HepG2 (cell line): ENCODE data around the gene ATRNL1. TPM values are rescaled to one million over a fixed set of nuclear protein-coding genes. Genes with fewer than 3 reads are reported as not detected.

Experiments
- ATAC-seq: fragments of 200-7000 bp; cut with Tn5 transposase; 3 replicates; pipeline ENCODE4 v1.9.1; 2020; ENCODE audit warnings: mild to moderate bottlenecking, moderate library complexity
- BruUV-seq: library from RNA; stranded (reverse); fragments of 400-500 nt; replicated peaks from 2 replicates; lab custom pipeline; 2021; lab: Mats Ljungman, UMichigan
- CTCF ChIA-PET: fragments of 300-600 bp; formaldehyde crosslinking; extraction: SDS; loops from one replicate; lab custom pipeline; 2021; ENCODE audit warnings: low total read pairs, inconsistent platforms, low intra/inter-chr PET ratio; lab: Yijun Ruan, JAX
- POLR2A ChIA-PET: fragments of 350-600 bp; sonication (Branson Sonifier 250); formaldehyde crosslinking; loops from one replicate; lab custom pipeline; 2020; ENCODE audit warnings: antibody characterized with exemption, inconsistent platforms; lab: Yijun Ruan, JAX
- DNase-seq: peaks from one replicate; pipeline ENCODE4 v3.0.0-alpha.2; 2015; ENCODE audit warnings: low spot score
- FAIRE-seq: peaks from 3 replicates; lab custom pipeline; 2011; peaks lifted over from hg19 to GRCh38; lab: Jason Lieb, UNC
- H2AFZ ChIP-seq: one replicate; pipeline ENCODE4 v1.6.1; 2011; ENCODE audit warnings: low read length, inconsistent platforms
- H3K27ac ChIP-seq: fragments of 300-600 bp; 3 replicates; pipeline ENCODE4 v1.8.0; 2011; ENCODE audit warnings: mixed run types, mild to moderate bottlenecking, mixed read lengths, low read length, inconsistent platforms; ENCODE audit not compliant: insufficient read depth; ENCODE audit errors: extremely low read length
- H3K27me3 ChIP-seq, 2 experiments: fragments of 200-600 bp in 1 of 2; 2 replicates in 1 of 2; 3 replicates in 1 of 2; pipeline versions ENCODE4 v1.6.0 to v1.8.0; 2011; ENCODE audit warnings: low read length in 2 of 2, mild to moderate bottlenecking in 2 of 2, moderate library complexity in 2 of 2, inconsistent platforms in 1 of 2; ENCODE audit not compliant: insufficient read depth in 2 of 2, control insufficient read depth in 1 of 2
- H3K36me3 ChIP-seq, 2 experiments: fragments of 200-600 bp in 1 of 2; replicated peaks in 1 of 2; 2 replicates in 1 of 2; 3 replicates in 1 of 2; pipeline versions ENCODE4 v1.5.1 to v1.8.0; 2011; ENCODE audit warnings: low read length in 2 of 2, inconsistent platforms in 1 of 2; ENCODE audit not compliant: insufficient read depth in 2 of 2, control insufficient read depth in 1 of 2
- H3K4me1 ChIP-seq: 2 replicates; pipeline ENCODE4 v1.5.1; 2012; ENCODE audit warnings: low read length, inconsistent platforms; ENCODE audit not compliant: insufficient read depth
- H3K4me2 ChIP-seq: 2 replicates; pipeline ENCODE4 v1.6.0; 2011; ENCODE audit warnings: low read depth, low read length, inconsistent platforms
- H3K4me3 ChIP-seq, 3 experiments: fragments of 200-600 bp in 1 of 3; sonication (generic), shearing (Covaris generic) in 1 of 3; replicated peaks in 1 of 3; 2 replicates each; pipeline ENCODE4 v1.5.1; 2011 to 2016; ENCODE audit warnings: low read length in 3 of 3, inconsistent platforms in 2 of 3, low read depth in 2 of 3, mild to moderate bottlenecking in 2 of 3, control low read depth in 1 of 3, mixed read lengths in 1 of 3; ENCODE audit not compliant: insufficient read depth in 1 of 3
- H3K79me2 ChIP-seq: one replicate; pipeline ENCODE4 v1.6.1; 2011; ENCODE audit warnings: low read length, inconsistent platforms; ENCODE audit not compliant: insufficient read depth
- H3K9ac ChIP-seq: 2 replicates; pipeline ENCODE4 v1.6.0; 2011; ENCODE audit warnings: mild to moderate bottlenecking, low read depth, low read length, inconsistent platforms; ENCODE audit not compliant: insufficient read depth
- H3K9me3 ChIP-seq: 2 replicates; pipeline ENCODE4 v1.5.1; 2012; ENCODE audit warnings: mild to moderate bottlenecking, low read length
- H4K20me1 ChIP-seq: 2 replicates; pipeline ENCODE4 v1.6.0; 2011; ENCODE audit warnings: inconsistent platforms, mild to moderate bottlenecking, low read length, moderate library complexity; ENCODE audit not compliant: insufficient read depth
- ELF1 ChIP-seq: sonication (generic); formaldehyde crosslinking; IDR thresholded peaks from 2 replicates; pipeline ENCODE4 v1.4.0; 2020; ENCODE audit warnings: missing genetic modification reagents
- KDM5A ChIP-seq: fragments of 200-600 bp; sonication (generic); IDR thresholded peaks from 2 replicates; pipeline ENCODE4 v1.7.0; 2018; ENCODE audit warnings: antibody characterized with exemption, mild to moderate bottlenecking, low read length, borderline replicate concordance
- MEIS2 ChIP-seq: sonication (generic); formaldehyde crosslinking; IDR thresholded peaks from 2 replicates; pipeline ENCODE4 v1.9.0; 2021; ENCODE audit warnings: mild to moderate bottlenecking, missing genetic modification reagents
- NFE2 ChIP-seq: sonication (generic); formaldehyde crosslinking; IDR thresholded peaks from 2 replicates; pipeline ENCODE4 v1.4.0; 2020; ENCODE audit warnings: missing genetic modification reagents
- NFYC ChIP-seq: IDR thresholded peaks from 2 replicates; pipeline ENCODE4 v1.6.1; 2016; ENCODE audit warnings: missing genetic modification reagents, missing compliant biosample characterization
- PCBP1 ChIP-seq: fragments of 200-400 bp; formaldehyde crosslinking; IDR thresholded peaks from 2 replicates; pipeline ENCODE4 v1.6.1; 2017; ENCODE audit warnings: mild to moderate bottlenecking, low read depth, low read length, borderline replicate concordance
- PITX1 ChIP-seq: sonication (generic); formaldehyde crosslinking; IDR thresholded peaks from 2 replicates; pipeline ENCODE4 v1.5.1; 2020; ENCODE audit warnings: mild to moderate bottlenecking, missing genetic modification reagents
- SSRP1 ChIP-seq: IDR thresholded peaks from 2 replicates; pipeline ENCODE4 v1.6.1; 2016; ENCODE audit warnings: control low read depth
- SYNCRIP ChIP-seq: fragments of 200-400 bp; formaldehyde crosslinking; IDR thresholded peaks from 2 replicates; pipeline ENCODE4 v1.6.1; 2018; ENCODE audit warnings: mild to moderate bottlenecking, low read depth, low read length; ENCODE audit not compliant: insufficient read depth
- TOE1 ChIP-seq: sonication (generic); formaldehyde crosslinking; IDR thresholded peaks from 2 replicates; pipeline ENCODE4 v1.4.0; 2020; ENCODE audit warnings: mild to moderate bottlenecking, missing genetic modification reagents
- YEATS4 ChIP-seq: sonication (generic); formaldehyde crosslinking; IDR thresholded peaks from 2 replicates; pipeline ENCODE4 v1.4.0; 2020; ENCODE audit warnings: missing genetic modification reagents, borderline replicate concordance
- ZFP90 ChIP-seq: sonication (generic); formaldehyde crosslinking; IDR thresholded peaks from 2 replicates; pipeline ENCODE4 v1.8.0; 2022; ENCODE audit warnings: missing genetic modification reagents, mild to moderate bottlenecking, inconsistent platforms, borderline replicate concordance
- ZNF282 ChIP-seq: fragments of 450-650 bp; IDR thresholded peaks from 2 replicates; pipeline ENCODE4 v1.6.1; 2018; ENCODE audit not compliant: partially characterized antibody
- ZNF431 ChIP-seq: sonication (generic); formaldehyde crosslinking; IDR thresholded peaks from 2 replicates; pipeline ENCODE4 v1.9.0; 2022; ENCODE audit warnings: missing genetic modification reagents, low read depth, mild to moderate bottlenecking, borderline replicate concordance
- ZNF644 ChIP-seq: IDR thresholded peaks from 2 replicates; pipeline ENCODE4 v1.6.1; 2016; ENCODE audit warnings: low read depth
- WGBS: methylation state at CpG from one replicate; pipeline ENCODE4 v1.1.6; 2017; ENCODE audit warnings: low lambda C conversion rate; 5-methylcytosine and 5-hydroxymethylcytosine counted together
- in situ Hi-C: cut with HindIII; loops from 2 replicates; pipeline ENCODE4 v1.10.0; 2017; ENCODE audit warnings: low pct_unique_long_range_greater_than_20kb; ENCODE audit not compliant: extremely low pct_ligation_motif_present
- intact Hi-C: fragments of 100-400 bp; cut with micrococcal nuclease; formaldehyde crosslinking; loops from one replicate; pipeline ENCODE4 v1.10.0; 2022; ENCODE audit not compliant: unreplicated experiment
- polyA plus RNA-seq, 8 experiments: library from polyadenylated mRNA; depleted of rRNA in 3 of 8; stranded (reverse) in 7 of 8; unstranded in 1 of 8; fragments of >200 nt; fragmentation: Illumina TruSeq in 4 of 8; extraction: Trizol in 4 of 8; gene quantifications; 2 replicates each; pipeline versions ENCODE4 v1.2.1 to v1.2.3, GENCODE V29; 2011 to 2016; ENCODE audit warnings: low read depth in 4 of 8, missing spikeins in 1 of 8, mixed read lengths in 1 of 8; ENCODE audit not compliant: insufficient read depth in 1 of 8
- total RNA-seq, 5 experiments: library from RNA; depleted of rRNA; stranded (reverse); fragments of >200 nt; fragmentation: Illumina TruSeq; extraction: Trizol; gene quantifications; 2 replicates each; pipeline ENCODE4 v1.2.3, GENCODE V29; 2016; ENCODE audit warnings: low read depth in 1 of 5
- TF ChIP-seq, protein P1 (sequence below): sonication (generic); formaldehyde crosslinking; IDR thresholded peaks from 2 replicates; pipeline ENCODE4 v1.9.0; 2021; ENCODE audit warnings: missing genetic modification reagents, borderline replicate concordance
- TF ChIP-seq, protein P2 (sequence below): sonication (generic); formaldehyde crosslinking; IDR thresholded peaks from 2 replicates; pipeline ENCODE4 v1.4.0; 2020; ENCODE audit warnings: missing genetic modification reagents, borderline replicate concordance
- TF ChIP-seq, protein P3 (sequence below): sonication (generic); formaldehyde crosslinking; IDR thresholded peaks from 2 replicates; pipeline ENCODE4 v1.5.0; 2020; ENCODE audit warnings: mild to moderate bottlenecking, missing genetic modification reagents, moderate library complexity
- TF ChIP-seq, protein P4 (sequence below): sonication (generic); formaldehyde crosslinking; IDR thresholded peaks from 2 replicates; pipeline ENCODE4 v1.5.0; 2020; ENCODE audit warnings: mild to moderate bottlenecking, missing genetic modification reagents

The ATRNL1 gene
- total and polyA plus RNA-seq, 2 of the 13 experiments (the other 11 are each of a cell fraction or from before 2014, with no cell fraction given) = 0.04 TPM; not detected in 1

DNA sequence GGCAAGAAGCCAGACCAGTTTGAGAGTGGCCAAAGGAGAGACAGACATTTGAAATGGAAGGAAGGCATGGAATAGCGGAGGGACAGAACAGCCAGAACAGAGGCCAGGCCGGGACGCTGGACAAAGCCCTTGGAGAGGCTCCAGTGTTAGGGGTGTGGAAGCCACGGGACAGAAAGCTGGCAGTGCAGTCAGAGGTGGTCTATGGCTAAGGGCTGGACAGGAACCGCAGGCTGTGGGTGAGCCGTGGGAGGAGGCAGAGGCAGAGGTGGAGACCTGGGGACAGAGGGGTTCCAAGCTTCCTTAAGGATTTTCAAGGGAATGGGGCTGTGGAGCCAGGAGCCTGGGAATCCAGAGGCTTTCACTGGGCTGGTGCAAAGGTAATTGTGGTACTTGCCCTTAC, 878.8 kb downstream of the ATRNL1 start:
- H3K79me2 ChIP-seq = no peaks in the 10 kb centered on the region
- 27% methylated on average over 6 of the region's 6 CpGs for WGBS
- ATAC-seq (no peak), DNase-seq (no peak), FAIRE-seq (no peak)
- no peaks in the 10 kb centered on the region for H3K9me3 ChIP-seq
- H3K36me3 ChIP-seq = no peaks in the 10 kb centered on the region
- in situ Hi-C loops (no loop called here), intact Hi-C loops (no loop called here)
- no peaks in the 10 kb centered on the region for H3K4me1 ChIP-seq
- no peak overlapping the region for H3K27ac ChIP-seq
- no peak overlapping the region for H2AFZ ChIP-seq
- H3K27me3 ChIP-seq = no peaks in the 10 kb centered on the region
- no peak overlapping the region for H3K9ac ChIP-seq
- no TSS peak for BruUV-seq
- ChIA-PET CTCF (no interaction called here), POLR2A (no interaction called here)
- H3K4me2 ChIP-seq = no peak overlapping the region
- no peaks in the 10 kb centered on the region for H4K20me1 ChIP-seq
- H3K4me3 ChIP-seq = no peak overlapping the region
- TF ChIP-seq, protein P1, sequence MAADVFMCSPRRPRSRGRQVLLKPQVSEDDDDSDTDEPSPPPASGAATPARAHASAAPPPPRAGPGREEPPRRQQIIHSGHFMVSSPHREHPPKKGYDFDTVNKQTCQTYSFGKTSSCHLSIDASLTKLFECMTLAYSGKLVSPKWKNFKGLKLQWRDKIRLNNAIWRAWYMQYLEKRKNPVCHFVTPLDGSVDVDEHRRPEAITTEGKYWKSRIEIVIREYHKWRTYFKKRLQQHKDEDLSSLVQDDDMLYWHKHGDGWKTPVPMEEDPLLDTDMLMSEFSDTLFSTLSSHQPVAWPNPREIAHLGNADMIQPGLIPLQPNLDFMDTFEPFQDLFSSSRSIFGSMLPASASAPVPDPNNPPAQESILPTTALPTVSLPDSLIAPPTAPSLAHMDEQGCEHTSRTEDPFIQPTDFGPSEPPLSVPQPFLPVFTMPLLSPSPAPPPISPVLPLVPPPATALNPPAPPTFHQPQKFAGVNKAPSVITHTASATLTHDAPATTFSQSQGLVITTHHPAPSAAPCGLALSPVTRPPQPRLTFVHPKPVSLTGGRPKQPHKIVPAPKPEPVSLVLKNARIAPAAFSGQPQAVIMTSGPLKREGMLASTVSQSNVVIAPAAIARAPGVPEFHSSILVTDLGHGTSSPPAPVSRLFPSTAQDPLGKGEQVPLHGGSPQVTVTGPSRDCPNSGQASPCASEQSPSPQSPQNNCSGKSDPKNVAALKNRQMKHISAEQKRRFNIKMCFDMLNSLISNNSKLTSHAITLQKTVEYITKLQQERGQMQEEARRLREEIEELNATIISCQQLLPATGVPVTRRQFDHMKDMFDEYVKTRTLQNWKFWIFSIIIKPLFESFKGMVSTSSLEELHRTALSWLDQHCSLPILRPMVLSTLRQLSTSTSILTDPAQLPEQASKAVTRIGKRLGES (CRISPR knock-in tag) = no peak
- TF ChIP-seq, protein P2, sequence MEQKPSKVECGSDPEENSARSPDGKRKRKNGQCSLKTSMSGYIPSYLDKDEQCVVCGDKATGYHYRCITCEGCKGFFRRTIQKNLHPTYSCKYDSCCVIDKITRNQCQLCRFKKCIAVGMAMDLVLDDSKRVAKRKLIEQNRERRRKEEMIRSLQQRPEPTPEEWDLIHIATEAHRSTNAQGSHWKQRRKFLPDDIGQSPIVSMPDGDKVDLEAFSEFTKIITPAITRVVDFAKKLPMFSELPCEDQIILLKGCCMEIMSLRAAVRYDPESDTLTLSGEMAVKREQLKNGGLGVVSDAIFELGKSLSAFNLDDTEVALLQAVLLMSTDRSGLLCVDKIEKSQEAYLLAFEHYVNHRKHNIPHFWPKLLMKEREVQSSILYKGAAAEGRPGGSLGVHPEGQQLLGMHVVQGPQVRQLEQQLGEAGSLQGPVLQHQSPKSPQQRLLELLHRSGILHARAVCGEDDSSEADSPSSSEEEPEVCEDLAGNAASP = no peak
- TF ChIP-seq PITX1 (no peak), PCBP1 (no peak), ZNF282 (no peak), ZFP90 (CRISPR knock-in tag) (no peak), SSRP1 (no peak), ELF1 (CRISPR knock-in tag) (no peak), NFE2 (CRISPR knock-in tag) (no peak), MEIS2 (no peak), ZNF431 (no peak), TOE1 (CRISPR knock-in tag) (no peak), SYNCRIP (no peak), ZNF644 (CRISPR knock-in tag) (no peak), NFYC (CRISPR knock-in tag) (no peak), KDM5A (no peak), YEATS4 (no peak)
- TF ChIP-seq, protein P3, sequence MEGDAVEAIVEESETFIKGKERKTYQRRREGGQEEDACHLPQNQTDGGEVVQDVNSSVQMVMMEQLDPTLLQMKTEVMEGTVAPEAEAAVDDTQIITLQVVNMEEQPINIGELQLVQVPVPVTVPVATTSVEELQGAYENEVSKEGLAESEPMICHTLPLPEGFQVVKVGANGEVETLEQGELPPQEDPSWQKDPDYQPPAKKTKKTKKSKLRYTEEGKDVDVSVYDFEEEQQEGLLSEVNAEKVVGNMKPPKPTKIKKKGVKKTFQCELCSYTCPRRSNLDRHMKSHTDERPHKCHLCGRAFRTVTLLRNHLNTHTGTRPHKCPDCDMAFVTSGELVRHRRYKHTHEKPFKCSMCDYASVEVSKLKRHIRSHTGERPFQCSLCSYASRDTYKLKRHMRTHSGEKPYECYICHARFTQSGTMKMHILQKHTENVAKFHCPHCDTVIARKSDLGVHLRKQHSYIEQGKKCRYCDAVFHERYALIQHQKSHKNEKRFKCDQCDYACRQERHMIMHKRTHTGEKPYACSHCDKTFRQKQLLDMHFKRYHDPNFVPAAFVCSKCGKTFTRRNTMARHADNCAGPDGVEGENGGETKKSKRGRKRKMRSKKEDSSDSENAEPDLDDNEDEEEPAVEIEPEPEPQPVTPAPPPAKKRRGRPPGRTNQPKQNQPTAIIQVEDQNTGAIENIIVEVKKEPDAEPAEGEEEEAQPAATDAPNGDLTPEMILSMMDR = no peak
- TF ChIP-seq, protein P4, sequence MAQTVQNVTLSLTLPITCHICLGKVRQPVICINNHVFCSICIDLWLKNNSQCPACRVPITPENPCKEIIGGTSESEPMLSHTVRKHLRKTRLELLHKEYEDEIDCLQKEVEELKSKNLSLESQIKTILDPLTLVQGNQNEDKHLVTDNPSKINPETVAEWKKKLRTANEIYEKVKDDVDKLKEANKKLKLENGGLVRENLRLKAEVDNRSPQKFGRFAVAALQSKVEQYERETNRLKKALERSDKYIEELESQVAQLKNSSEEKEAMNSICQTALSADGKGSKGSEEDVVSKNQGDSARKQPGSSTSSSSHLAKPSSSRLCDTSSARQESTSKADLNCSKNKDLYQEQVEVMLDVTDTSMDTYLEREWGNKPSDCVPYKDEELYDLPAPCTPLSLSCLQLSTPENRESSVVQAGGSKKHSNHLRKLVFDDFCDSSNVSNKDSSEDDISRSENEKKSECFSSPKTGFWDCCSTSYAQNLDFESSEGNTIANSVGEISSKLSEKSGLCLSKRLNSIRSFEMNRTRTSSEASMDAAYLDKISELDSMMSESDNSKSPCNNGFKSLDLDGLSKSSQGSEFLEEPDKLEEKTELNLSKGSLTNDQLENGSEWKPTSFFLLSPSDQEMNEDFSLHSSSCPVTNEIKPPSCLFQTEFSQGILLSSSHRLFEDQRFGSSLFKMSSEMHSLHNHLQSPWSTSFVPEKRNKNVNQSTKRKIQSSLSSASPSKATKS (CRISPR knock-in tag) = no peak
